HG03139 (cell line): ENCODE data around the gene PNPLA1.

ENCODE experiments used
- ATAC-seq: cut with Tn5 transposase; IDR thresholded peaks from one replicate; pipeline ENCODE4 v1.9.1; 2021; ENCODE audit not compliant: unreplicated experiment

PNPLA1 gene

GRCh38 chr6:36312854-36313648 lies 43.2 kb downstream of the PNPLA1 start:
- no peak for ATAC-seq

GRCh38 chr6:36313649-36313936 lies 43.7 kb downstream of the PNPLA1 start:
- no peak for ATAC-seq

GRCh38 chr6:36314221-36315014 lies 44.6 kb downstream of the PNPLA1 start:
- no peak for ATAC-seq

GRCh38 chr6:36315921-36316320 lies 46.1 kb downstream of the PNPLA1 start:
- ATAC-seq = no peak

- no peak for ATAC-seq
Observed at GRCh38 chr6:36317623-36318022, 47.8 kb downstream of the PNPLA1 start.

- no peak for ATAC-seq
Observed at GRCh38 chr6:36318690-36319435, 49.0 kb downstream of the PNPLA1 start.

- no peak for ATAC-seq
Observed at GRCh38 chr6:36319436-36319762, 49.5 kb downstream of the PNPLA1 start.

- ATAC-seq = no peak
Observed at GRCh38 chr6:36319821-36320220, 50.0 kb downstream of the PNPLA1 start.

GRCh38 chr6:36320475-36320874 lies 50.6 kb downstream of the PNPLA1 start:
- no peak for ATAC-seq

- no peak for ATAC-seq
Observed at GRCh38 chr6:36322591-36322990, 52.7 kb downstream of the PNPLA1 start.

GRCh38 chr6:36323062-36323461 lies 53.2 kb downstream of the PNPLA1 start:
- no peak for ATAC-seq

GRCh38 chr6:36324191-36324590 lies 54.3 kb downstream of the PNPLA1 start:
- ATAC-seq = no peak

GRCh38 chr6:36324715-36325114 lies 54.9 kb downstream of the PNPLA1 start:
- no peak for ATAC-seq

GRCh38 chr6:36326356-36326995 lies 56.6 kb downstream of the PNPLA1 start:
- ATAC-seq = no peak

GRCh38 chr6:36327226-36327918 lies 57.5 kb downstream of the PNPLA1 start:
- ATAC-seq = no peak

- ATAC-seq = no peak
Observed at GRCh38 chr6:36327919-36328236, 58.0 kb downstream of the PNPLA1 start.

GRCh38 chr6:36328600-36328999 lies 58.7 kb downstream of the PNPLA1 start:
- ATAC-seq = no peak

- ATAC-seq = no peak
Observed at GRCh38 chr6:36329798-36330291, 60.0 kb downstream of the PNPLA1 start.

GRCh38 chr6:36330366-36330765 lies 60.5 kb downstream of the PNPLA1 start:
- ATAC-seq = no peak

GRCh38 chr6:36331381-36331780 lies 61.5 kb downstream of the PNPLA1 start:
- ATAC-seq = no peak
